Measurements from ENCODE around the gene FOXD2.

Gene FOXD2

DNA sequence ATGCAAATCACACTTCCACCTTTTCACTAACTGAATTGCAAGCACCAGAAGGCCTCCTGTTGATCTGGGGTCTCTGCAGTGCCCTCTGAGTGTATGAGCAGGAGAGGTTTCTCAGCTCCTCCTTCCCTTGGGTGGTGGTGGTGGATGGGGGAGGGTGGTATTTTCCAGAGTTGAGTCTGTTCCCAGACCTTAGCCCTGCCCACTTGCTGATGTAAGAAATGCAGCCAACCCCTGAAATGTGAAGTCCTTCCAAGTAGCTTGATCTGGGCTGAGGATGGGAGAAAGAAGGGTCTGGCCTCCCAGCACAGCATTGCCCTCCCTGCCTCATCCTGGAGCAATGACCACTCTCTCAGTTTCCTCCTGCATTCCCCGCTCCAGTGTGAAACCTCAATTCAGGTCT is 6.3 kb upstream of the FOXD2 start:
- no peak for ATAC-seq (ENCODE audit: low read depth)
- H3K36me3 Mint-ChIP-seq = no peaks in the 10 kb centered on the region

GRCh38 chr1:47432071-47433036 is 5.5 kb upstream of the FOXD2 start:
- Mint-ChIP-seq H3K4me3 (peak overlapping the region; percentile 37), H3K9me3 (no peaks in the 10 kb centered on the region), H3K27ac (no peak overlapping the region), H3K27me3 (peaks cover 13% of the 10 kb centered on the region), H3K36me3 (no peaks in the 10 kb centered on the region), H3K4me1 (peaks cover 30% of the 10 kb centered on the region)
- DNase-seq (ENCODE audit: low spot score in 2 of 2) (no peak), ATAC-seq (ENCODE audit: low read depth) (no peak)

More for the DNA sequence above, 6.3 kb upstream of the FOXD2 start:
- Mint-ChIP-seq H3K9me3 (no peaks in the 10 kb centered on the region), H3K4me3 (no peak overlapping the region), H3K27me3 (peaks cover 13% of the 10 kb centered on the region), H3K4me1 (peaks cover 27% of the 10 kb centered on the region), H3K27ac (no peak overlapping the region)
- DNase-seq (ENCODE audit: low spot score in 2 of 2) = no peak

- Mint-ChIP-seq H3K4me1 (peaks cover 30% of the 10 kb centered on the region), H3K27me3 (peaks cover 13% of the 10 kb centered on the region), H3K27ac (no peak overlapping the region), H3K9me3 (no peaks in the 10 kb centered on the region), H3K4me3 (peak overlapping the region; percentile 37), H3K36me3 (no peaks in the 10 kb centered on the region)
- ATAC-seq (ENCODE audit: low read depth) = no peak
- DNase-seq (ENCODE audit: low spot score in 2 of 2) = no peak
Measured at GRCh38 chr1:47433037-47433421, 4.8 kb upstream of the FOXD2 start.

- H3K9me3 Mint-ChIP-seq = no peaks in the 10 kb centered on the region
- ATAC-seq (ENCODE audit: low read depth) (no peak), DNase-seq (ENCODE audit: low spot score in 2 of 2) (no peak)
- H3K36me3 Mint-ChIP-seq = no peaks in the 10 kb centered on the region
- H3K4me3 Mint-ChIP-seq = no peak overlapping the region
- H3K27me3 Mint-ChIP-seq = peaks cover 13% of the 10 kb centered on the region
- peaks cover 30% of the 10 kb centered on the region for H3K4me1 Mint-ChIP-seq
- H3K27ac Mint-ChIP-seq = no peak overlapping the region
Measured at GRCh38 chr1:47433477-47434050, 4.3 kb upstream of the FOXD2 start.

DNA sequence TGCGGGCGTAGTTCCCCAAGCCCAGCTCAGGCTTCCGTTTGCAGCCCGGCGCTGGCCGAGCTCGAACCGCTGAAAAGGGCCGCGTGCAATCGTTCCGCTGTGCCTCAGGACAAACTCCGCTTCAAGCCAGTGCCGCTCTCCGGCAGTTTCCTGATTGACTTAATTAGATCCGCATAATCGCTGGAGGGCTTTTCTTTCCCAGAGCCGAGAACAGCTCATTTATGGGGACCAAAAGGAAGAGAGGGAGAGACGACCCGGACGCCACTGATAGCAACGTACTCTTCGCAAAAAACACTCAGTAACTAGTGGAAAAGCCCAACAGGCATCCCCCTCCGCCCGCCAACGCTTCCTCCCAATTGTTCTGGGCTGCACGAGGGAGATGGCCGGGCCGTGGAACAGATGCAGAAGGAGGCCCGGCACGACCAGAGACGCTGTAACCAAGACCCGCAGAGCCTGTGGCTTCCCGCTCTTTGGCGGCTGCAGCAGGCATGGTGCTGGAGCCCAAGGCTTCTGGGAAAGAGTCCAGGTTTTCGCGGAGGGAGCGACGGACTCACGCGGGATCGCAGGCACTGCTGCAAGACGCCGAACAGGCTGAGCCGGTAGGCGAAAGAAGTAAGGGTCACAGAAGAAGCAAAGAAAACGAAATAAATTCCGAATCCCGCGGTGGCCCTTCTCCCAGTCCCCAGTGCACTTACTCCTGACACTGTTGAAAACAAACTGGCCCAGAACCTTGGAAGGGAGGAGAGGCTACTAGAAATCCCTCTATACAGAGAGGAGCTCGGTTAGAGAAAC is 3.6 kb upstream of the FOXD2 start:
- Mint-ChIP-seq H3K4me3 (peak overlapping the region; percentile 5), H3K4me1 (peaks cover 30% of the 10 kb centered on the region), H3K27me3 (peaks cover 13% of the 10 kb centered on the region), H3K9me3 (no peaks in the 10 kb centered on the region), H3K27ac (no peak overlapping the region), H3K36me3 (no peaks in the 10 kb centered on the region)
- no peak for ATAC-seq (ENCODE audit: low read depth)
- no peak for DNase-seq (ENCODE audit: low spot score in 2 of 2)

GRCh38 chr1:47435506-47436303 is 2.1 kb upstream of the FOXD2 start:
- Mint-ChIP-seq H3K4me1 (peaks cover 30% of the 10 kb centered on the region), H3K4me3 (peak overlapping the region; percentile 89), H3K27ac (no peak overlapping the region), H3K27me3 (peaks cover 13% of the 10 kb centered on the region), H3K9me3 (no peaks in the 10 kb centered on the region), H3K36me3 (no peaks in the 10 kb centered on the region)
- ATAC-seq (ENCODE audit: low read depth) (no peak), DNase-seq (ENCODE audit: low spot score in 2 of 2) (no peak)

GRCh38 chr1:47436304-47436978 is 1.4 kb upstream of the FOXD2 start:
- DNase-seq (ENCODE audit: low spot score in 2 of 2) (peak; percentile 69 to 78), ATAC-seq (ENCODE audit: low read depth) (peak; percentile 37)
- Mint-ChIP-seq H3K27ac (peak overlapping the region; percentile 67), H3K9me3 (no peaks in the 10 kb centered on the region), H3K27me3 (peaks cover 9% of the 10 kb centered on the region), H3K4me3 (peak overlapping the region; percentile 89), H3K4me1 (peaks cover 26% of the 10 kb centered on the region), H3K36me3 (no peaks in the 10 kb centered on the region)

- DNase-seq (ENCODE audit: low spot score in 2 of 2) = no peak
- Mint-ChIP-seq H3K9me3 (no peaks in the 10 kb centered on the region), H3K27me3 (peaks cover 9% of the 10 kb centered on the region), H3K4me3 (peak overlapping the region; percentile 89), H3K4me1 (peaks cover 26% of the 10 kb centered on the region), H3K27ac (peak overlapping the region; percentile 67), H3K36me3 (no peaks in the 10 kb centered on the region)
- ATAC-seq (ENCODE audit: low read depth) = peak; percentile 6
Measured at GRCh38 chr1:47436979-47437446, 831 bp upstream of the FOXD2 start.

GRCh38 chr1:47438165-47439016 is 547 bp downstream of the FOXD2 start:
- DNase-seq (ENCODE audit: low spot score in 2 of 2) = peak in 1 of 2 donors; percentile 32
- Mint-ChIP-seq H3K9me3 (no peaks in the 10 kb centered on the region), H3K27me3 (peaks cover under 1% of the 10 kb centered on the region), H3K36me3 (no peaks in the 10 kb centered on the region), H3K4me1 (peaks cover 15% of the 10 kb centered on the region), H3K27ac (no peak overlapping the region), H3K4me3 (peak overlapping the region; percentile 74)
- no peak for ATAC-seq (ENCODE audit: low read depth)

DNA sequence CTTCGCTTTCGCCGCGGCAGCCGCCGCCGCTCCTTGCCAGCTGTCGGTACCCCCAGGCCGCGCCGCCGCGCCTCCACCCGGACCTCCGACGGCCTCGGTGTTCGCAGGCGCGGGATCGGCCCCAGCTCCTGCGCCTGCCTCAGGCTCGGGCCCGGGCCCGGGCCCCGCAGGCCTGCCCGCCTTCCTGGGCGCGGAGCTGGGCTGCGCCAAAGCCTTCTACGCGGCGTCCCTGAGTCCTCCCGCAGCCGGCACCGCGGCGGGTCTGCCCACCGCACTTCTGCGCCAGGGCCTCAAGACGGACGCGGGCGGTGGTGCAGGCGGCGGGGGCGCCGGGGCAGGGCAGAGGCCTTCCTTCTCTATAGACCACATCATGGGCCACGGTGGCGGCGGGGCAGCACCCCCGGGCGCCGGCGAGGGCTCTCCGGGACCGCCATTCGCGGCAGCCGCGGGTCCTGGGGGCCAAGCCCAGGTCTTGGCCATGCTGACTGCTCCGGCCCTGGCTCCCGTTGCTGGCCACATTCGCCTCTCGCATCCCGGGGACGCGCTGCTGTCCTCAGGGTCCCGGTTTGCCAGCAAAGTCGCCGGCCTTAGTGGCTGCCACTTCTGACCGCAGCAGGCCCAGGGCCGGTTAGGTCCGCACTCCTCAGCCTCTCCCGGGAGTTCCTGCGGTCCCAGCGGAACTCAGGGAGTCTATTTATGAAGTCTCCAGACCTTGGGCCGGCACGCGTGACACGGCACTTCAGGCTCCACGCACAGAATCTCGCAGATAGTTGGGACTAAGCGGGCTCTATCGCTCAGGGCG is 1.4 kb downstream of the FOXD2 start:
- H3K36me3 Mint-ChIP-seq = no peaks in the 10 kb centered on the region

GRCh38 chr1:47439819-47440598 is 2.2 kb downstream of the FOXD2 start:
- Mint-ChIP-seq H3K27ac (peak overlapping the region; percentile 16), H3K9me3 (no peaks in the 10 kb centered on the region), H3K36me3 (no peaks in the 10 kb centered on the region), H3K4me3 (no peak overlapping the region), H3K27me3 (peaks cover 5% of the 10 kb centered on the region), H3K4me1 (peaks cover 11% of the 10 kb centered on the region)
- no peak for DNase-seq (ENCODE audit: low spot score in 2 of 2)
- no peak for ATAC-seq (ENCODE audit: low read depth)

More for the DNA sequence above, 1.4 kb downstream of the FOXD2 start:
- ATAC-seq (ENCODE audit: low read depth) (no peak), DNase-seq (ENCODE audit: low spot score in 2 of 2) (no peak)
- no peak overlapping the region for H3K4me3 Mint-ChIP-seq
- H3K9me3 Mint-ChIP-seq = no peaks in the 10 kb centered on the region
- peaks cover 13% of the 10 kb centered on the region for H3K4me1 Mint-ChIP-seq
- peaks cover 2% of the 10 kb centered on the region for H3K27me3 Mint-ChIP-seq
- peak overlapping the region; percentile 16 for H3K27ac Mint-ChIP-seq
